GM12801 (cell line): Measurements from ENCODE around the gene CORO2A.

Source experiments
- CTCF ChIP-seq: IDR thresholded peaks from one replicate; pipeline ENCODE4 v1.5.1; 2011; ENCODE audit warnings: control low read depth; ENCODE audit not compliant: insufficient read length; ENCODE audit errors: extremely low read depth

Gene CORO2A

GRCh38 chr9:98182069-98182820 lies 10.2 kb downstream of the CORO2A start:
- no peak for TF ChIP-seq CTCF

GRCh38 chr9:98181746-98182068 lies 10.7 kb downstream of the CORO2A start:
- TF ChIP-seq CTCF: no peak

DNA sequence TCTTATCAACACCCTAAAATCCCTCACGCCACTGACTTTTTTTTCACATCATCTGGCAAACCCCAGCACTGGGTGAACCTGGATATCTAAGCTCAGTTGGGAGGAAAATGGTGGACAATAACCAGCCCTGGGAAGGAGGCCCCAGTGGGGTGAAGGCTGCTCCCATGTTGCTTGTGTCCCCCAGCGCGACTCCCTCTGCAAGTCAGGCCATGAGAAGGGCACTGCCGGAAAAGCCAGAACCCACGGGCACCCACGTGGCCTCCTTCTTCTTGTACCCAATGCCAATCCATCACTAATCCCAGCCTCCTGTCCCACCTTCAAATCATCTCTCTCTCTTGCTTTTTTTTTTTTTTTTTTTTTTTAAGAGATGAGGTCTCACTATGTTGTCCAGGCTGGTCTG lies 11.4 kb downstream of the CORO2A start:
- no peak for TF ChIP-seq CTCF

DNA sequence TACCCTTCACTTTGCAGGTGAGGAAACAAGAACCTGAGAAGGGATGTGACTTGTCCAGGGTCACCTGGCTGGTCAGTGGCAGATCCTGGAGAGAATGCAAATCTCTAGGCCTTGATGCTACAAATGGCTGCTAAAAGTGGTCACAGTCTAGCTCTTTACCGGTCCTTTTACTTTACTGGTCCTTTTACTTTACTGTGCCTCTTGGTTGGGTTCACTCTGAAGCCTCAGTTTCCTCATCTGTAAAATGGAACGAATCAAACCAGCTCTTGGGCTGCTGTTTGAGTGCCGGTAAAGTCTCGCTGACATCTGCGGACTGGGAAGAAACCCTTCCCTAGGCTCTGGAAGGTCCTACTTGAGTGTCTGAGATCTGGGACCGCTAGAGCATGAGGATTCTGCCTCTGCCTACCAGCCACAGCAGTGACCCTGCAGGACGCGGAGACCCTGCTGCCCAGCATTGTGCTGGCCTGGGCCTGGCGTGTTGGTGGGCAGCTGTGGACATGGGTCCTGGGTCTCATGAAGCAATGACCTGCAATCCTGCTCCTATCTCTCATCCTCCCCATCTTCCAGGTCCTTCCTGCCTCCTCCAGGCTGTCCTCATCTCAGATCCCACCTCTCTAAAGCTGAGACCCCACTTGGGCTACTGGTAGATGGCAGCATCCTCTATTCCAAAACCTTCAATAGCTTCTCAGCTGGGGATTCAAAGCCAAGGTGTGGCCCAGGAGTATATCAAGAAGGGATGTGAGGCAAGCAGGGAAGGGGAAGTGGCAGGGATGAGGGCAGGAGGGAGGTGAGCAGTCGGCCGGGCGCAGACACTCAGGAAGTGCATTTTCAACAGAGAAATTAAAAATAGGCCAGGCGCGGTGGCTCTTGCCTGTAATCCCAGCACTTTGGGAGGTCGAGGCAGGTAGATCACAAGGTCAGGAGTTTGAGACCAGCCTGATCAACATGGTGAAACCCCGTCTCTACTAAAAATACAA lies 13.3 kb downstream of the CORO2A start:
- no peak for TF ChIP-seq CTCF

GRCh38 chr9:98176391-98177259 lies 15.8 kb downstream of the CORO2A start:
- no peak for TF ChIP-seq CTCF

- no peak for TF ChIP-seq CTCF
Observed at GRCh38 chr9:98175762-98176161, 16.7 kb downstream of the CORO2A start.
